Activated CD8-positive, alpha-beta memory T cell treated with anti-CD3 and anti-CD28 coated beads for 4 hours (primary cell): ENCODE measurements around the gene CRHR1.

Experiments used
- DNase-seq, 2 donors: peaks; one replicate each; pipeline ENCODE4 v3.0.0-alpha.2; 2020; ENCODE audit warnings: low read depth in 2 of 2

CRHR1 gene

DNA sequence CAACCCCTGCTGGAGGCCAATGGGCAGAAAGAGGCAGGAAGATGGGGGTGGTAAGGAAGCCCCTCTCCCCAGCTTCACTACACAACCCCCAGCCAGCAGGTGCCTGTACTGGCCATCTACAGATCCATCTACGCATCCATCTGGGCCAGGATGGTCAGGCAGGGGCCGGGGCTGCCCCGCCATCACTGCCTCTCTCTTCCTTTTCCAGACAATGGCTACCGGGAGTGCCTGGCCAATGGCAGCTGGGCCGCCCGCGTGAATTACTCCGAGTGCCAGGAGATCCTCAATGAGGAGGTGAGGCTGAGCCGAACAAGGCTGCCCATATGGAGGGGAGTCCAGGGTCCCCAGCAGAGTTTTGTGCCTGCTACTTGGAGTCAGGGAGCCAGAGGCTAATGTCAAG lies 37.0 kb downstream of the CRHR1 start:
- no peak for DNase-seq

DNA sequence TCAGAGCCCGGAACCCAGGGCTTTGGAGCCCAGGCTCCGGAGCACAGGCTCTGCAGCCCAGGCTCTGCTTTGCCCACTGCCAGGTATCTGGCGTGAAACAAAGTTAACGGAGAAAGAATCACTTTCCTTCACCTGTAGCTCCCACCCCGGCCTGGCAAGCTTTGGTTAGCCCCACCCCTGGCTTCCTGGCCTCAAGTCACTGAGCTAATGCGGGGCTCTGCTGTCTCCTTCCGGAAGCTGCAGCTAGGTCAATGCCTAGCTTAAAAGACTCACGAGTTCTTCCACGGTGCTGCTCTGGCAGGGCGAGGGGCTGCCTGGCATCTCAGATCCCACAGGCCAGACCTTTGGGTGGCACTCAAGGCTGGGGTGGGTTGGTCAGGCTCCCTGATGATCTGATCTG lies 39.5 kb downstream of the CRHR1 start:
- DNase-seq = no peak

DNA sequence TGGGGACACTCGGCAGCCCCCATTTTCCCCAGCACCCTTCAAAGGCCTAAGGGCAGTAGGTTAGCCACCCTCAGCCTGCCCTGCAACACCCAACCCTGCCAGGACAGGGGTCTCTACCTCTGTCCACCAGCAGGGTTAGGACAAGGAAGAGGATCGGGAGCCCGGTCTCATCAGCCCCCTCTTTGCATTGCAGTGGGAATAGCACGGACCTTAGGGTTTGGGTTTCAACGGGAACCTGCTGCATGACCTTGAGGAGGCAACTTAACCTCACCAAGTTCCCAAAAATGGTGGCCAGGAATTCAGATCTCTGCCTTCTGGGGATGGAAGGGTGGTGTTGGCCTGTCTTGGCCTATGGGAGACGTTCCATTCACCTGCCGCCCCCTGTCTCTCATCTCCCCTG lies 40.4 kb downstream of the CRHR1 start:
- DNase-seq = no peak

DNA sequence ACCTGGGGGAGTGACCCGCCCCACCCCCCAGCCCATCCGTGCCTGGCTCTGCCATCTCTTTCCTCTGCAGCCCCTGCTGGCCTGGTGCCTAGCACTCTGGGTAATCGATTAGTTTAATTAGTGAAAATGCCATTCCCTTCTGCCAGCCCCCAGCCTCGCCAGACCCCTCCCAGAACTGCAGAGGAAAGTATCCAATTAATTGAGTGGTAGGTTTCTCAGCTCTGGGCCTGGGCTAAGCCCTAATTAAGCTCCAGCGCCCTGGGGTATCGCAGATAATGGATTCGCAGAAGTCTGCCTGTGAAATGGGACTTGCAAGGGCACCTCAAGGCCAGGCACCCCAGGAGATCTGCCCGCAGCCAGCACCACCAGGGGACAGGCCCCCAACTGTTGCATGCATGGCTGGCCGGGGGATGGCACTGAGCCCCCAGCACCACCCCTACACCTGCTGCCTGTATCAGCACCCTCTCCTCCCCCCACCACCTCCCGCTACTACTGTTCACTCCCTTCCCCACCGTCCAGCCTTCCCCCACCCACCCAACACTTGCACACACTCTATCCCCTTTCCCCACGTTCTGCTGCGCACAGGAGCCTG lies 40.9 kb downstream of the CRHR1 start:
- no peak for DNase-seq

DNA sequence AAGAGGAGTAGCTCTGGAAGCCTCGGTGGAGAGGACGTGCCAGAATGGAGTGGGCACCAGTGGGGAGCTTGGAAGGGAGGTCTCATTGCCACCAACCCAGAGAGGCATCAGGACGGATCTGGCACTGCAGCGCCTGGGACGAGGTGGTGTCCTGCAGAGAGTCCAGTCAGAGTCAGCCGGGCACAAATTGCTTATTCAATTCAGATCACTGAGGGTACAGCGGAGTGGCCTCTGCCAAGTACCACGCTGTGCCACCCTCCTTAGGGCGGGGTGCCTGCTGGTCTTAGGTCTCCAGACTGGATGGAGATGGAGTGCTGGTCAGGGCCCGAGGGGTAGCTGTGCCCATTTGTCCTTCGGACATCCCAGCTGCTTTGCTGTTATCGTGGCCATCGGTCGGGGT lies 41.7 kb downstream of the CRHR1 start:
- DNase-seq = no peak

DNA sequence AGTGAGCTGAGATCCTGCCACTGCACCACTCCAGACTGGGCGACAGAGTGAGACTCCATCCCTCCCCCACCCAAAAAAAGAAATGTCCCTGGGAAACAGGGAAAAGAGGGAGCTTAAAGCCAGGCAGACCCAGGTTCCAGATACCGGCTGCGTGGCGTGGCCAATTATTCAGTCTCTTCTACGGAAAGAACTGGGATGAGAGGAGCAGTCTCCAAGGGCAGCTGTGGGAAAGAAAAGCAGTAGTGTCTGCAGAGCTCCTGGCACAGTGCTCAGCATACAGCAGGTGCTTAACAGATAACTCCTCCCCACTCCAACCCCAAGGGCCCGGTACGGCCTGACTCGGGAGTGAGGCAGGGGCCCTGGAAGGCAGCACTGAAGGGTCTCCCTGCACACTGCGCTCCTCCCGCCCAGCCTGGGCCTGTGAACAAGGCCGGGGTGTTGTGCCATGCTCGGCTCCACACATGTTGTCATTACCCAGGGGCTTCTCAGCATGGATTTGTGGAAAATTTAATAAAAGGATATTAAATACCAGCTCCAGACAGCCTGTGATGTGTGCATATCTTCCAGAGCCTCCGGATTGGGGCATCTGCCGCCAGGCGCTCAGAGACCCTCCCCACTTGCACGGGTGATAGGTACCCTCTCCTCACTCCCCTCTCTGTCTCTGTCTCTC lies 42.9 kb downstream of the CRHR1 start:
- DNase-seq = no peak

DNA sequence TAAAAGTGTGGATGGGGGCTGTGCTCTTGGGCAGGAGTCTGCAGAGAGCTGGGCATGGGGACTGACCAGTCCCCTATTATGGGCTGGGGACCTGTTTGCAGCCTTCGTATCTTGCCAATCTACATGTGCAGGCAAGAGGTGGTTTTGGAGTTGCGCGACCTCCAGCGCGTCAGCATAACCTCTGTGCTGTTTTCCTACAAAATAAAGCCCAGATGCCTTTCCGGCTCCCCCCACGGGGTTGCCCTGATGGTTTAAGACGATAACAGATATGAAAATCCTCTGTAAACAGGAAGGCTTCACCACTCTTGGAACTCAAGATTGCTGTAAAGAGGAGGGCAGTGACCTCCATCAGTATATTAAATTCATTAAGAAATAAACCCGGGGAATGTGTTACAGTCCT lies 44.1 kb downstream of the CRHR1 start:
- no peak for DNase-seq

DNA sequence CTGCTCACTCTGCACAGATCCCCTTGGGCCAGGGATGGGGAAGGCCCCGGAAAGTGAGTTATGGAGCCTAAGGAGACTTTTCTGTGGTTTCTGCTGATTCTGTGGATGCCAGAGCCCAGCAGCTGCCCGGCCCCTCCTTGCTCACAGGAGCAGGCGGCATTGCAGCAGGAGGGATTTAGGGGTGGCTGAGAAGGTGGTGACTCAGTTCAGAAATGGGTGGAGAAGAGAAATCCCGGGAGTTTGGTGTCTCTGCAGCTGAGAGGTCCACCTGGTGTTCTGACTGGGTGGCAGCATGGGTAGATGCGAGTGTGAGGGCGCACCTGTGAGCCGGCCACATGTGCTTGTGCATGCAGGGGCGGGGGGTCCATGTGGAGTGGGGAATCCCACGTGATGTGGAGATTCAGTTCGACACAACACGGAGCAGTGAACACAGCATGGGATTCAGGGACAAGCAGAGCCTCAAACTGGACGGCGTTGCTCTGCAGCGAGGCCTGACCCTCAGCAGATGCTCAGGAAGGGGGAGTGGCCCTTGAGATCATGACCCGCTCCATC lies 44.5 kb downstream of the CRHR1 start:
- no peak for DNase-seq

DNA sequence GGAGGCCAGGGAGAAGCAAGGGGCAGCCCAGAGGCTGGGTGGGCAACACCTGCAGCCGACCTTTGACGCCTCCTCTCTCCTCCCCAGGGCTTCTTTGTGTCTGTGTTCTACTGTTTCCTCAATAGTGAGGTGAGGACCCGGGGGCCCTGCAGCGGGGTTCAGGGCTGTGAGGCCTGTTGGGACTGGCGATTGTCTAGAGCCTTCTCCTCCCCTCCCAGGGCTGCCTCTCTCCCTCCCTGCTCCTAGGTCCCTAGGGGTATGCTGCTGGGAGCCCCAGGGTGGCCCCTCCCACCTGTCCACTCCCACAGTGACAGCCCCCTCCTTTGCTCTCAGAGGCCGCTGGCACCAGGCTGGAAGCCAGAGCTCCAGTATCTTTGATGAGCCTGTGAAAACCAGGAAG lies 49.8 kb downstream of the CRHR1 start:
- no peak for DNase-seq

DNA sequence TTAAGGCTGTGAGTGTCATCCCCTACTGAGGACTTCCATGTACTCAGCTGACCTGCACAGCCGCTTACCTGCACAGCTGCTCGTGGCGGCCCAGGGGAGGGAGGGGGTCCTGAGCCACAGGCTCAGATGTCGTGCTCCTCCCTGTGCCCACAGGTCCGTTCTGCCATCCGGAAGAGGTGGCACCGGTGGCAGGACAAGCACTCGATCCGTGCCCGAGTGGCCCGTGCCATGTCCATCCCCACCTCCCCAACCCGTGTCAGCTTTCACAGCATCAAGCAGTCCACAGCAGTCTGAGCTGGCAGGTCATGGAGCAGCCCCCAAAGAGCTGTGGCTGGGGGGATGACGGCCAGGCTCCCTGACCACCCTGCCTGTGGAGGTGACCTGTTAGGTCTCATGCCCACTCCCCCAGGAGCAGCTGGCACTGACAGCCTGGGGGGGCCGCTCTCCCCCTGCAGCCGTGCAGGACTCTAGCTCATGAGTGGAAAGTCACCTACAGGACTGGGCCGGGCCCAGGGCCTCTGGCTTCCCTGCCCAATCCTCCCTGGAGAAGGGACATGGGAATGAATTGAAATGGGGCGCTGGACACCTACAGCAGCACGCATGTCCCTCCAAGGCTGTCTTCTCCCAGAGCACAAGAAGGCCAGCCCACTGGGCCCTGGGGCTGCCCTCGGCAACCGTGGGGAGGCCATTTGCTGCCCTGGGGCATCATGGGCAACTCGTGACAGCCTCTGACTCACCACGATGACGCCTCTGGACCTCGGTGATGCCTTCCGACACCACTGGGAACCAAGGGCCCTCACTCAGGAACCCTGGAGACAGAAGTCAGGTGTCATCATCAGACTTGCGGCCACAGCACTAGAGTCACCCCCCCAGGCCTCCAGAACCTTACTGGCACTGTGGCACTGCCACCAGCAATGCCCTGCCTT lies 50.6 kb downstream of the CRHR1 start:
- DNase-seq = no peak

DNA sequence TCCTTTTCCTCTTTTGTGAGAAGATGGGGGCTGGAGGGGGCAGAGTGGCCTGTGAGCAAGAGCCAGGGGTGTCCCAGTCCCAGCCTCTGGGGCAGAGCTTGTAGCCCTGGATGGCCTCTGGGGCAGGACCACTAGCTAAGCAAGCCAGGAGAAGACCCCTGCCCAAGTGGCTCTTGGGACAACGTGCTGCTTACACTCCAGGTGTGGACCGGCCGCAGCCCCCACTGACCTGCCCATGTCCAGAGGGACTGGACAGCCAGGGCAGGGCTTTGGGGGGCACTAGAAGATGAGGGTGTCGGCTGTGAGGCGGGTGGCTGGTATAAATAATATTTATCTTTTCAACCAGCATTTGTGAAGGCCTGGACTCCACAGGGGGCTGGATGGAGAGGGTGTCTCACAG lies 51.4 kb downstream of the CRHR1 start:
- DNase-seq = no peak

DNA sequence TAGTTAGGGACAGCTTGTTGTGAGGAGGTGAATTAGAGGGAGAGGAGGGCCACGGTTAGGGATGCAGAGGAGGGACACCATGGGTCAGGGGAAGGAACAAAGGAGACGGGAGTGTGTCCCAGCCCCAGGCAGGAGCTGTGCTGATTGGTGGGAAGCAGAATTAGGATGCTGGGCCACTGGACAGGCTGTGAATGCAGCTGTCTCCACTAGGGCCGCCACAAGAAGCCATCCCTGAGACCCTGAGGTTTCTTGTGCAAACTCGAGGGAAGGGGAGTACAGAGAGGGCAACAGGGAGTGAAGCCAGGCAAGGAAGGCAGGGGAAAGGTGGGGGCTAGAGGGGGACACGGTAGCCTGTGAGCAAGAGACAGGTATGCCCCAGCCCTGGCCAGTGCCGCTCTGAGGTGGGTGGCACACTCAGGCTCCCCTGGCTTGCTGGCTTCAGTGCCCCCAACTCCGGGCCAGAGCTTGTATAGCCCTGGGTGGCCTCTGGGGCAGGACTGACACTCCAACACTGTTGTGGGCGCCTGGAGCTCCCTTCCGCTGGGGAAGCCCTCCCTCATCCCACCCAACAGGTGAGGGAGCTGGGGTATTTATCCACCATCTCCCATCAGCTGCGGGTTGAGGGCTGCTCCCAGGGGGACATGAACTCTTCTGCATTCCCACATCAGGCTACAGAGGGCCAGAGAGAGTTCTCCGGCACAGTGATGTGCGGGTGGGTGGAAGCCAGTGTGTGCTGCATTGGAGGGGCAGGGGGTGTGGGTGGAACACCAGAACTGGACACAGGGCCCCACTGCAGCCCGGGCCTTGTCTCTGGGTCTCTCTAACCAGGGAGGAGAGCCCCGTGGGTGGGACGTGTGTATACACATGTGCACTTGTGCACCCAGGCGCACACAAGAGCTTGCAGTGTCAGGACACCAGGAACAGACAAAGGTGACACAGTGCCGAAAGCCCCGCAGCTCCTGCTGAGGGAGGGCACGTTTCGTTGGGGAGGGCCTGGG lies 52.2 kb downstream of the CRHR1 start:
- no peak for DNase-seq

DNA sequence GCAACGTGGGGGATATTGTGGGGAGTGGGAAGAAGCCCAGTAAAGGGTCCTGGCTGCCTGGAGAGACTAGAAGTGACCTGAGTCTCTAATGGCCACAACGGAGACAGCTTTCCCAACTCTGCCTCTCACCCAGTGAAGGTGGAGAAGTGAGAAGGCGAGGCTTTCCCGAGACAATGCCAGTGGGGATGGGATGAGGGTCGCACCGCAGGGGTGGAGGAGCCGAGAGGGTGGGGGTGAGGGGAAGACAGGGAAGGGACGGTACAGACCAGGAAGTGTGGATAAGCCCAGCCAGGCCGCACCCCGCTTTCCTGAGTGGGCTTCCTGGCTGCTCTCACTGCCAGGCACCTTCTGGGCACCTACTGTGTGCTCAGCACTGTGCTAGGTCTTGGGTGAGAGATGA lies 53.1 kb downstream of the CRHR1 start:
- DNase-seq = no peak

DNA sequence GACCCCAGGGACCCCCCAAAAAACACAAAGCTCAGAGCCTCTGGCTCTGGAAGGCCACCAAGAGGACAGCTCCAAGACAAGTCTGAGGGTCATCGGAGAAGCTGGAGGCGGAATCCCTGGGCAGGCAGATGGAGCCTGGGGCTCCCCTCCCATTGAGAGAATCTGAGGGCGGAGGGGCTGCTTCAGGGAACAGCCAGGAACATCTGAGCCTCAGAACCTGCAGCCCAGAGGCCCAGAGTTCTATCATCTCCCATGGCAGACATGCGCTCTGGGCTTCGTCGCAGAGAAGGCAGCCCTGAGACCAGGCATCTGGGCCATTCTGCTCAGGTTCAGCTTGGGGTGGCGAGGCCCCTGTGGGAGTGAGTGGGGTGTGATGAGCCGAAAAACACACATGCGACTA lies 53.5 kb downstream of the CRHR1 start:
- DNase-seq = no peak

DNA sequence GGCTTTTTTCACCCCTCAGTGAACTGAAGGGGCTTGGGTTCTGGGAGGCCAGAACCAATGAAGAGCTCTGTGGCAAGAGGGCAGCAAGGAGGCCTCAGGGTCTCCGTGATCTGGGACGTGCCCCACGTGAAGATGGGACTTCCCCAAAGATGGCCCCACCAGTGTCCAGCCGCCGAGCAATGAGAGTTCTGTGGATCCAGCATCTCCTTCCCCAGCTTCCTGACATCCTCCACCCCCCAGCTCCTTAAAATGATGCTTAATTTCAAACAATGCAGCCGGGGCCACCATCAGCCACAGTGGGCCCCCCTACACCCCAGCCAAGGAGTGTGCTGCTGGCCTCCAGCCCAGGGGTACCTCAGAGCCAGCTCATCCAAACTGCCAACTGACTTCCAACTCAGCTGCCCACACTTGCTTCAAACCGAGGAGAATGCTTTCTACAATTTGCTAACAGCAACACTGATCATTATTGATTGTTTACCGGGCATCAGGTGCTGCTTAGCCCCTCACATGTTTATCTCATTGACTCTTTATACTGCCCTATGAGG lies 54.7 kb downstream of the CRHR1 start:
- DNase-seq = no peak

DNA sequence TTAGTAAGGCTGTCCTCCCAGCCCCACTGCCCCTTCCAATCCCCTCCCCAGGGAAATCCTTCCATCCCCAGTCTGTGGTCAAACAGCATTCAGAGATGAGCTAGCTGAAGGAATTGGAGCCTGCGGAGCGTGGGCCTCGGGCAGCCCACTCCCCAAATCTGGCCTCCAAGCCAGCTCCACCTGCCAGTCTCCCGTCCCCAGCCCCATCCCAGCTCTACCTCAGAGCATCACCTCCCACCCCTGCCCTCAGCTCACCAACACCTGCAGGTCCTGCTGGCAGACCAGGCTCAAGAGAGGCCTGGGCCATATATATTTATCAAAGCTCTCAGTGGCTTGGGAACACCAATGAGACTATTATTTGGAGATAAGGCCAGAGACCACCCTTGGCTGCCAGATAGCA lies 55.3 kb downstream of the CRHR1 start:
- no peak for DNase-seq

DNA sequence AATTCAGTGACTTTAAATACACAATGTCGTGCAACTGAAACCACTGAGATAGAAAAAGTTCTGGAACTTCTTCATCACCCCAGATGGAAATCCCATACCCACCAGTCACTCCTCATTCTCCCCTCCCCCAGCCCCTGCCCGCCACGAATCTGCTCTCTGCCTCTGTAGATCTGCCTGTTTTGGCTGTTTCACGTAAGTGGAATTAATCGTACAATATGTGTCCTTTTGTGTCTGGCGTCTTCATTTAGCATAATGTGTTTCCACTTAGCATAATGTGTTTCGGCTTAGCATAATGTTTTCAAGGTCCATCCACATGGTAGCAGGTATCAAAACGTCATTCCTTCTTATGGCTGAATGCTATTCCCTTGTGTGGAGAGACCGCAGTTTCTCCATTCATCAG lies 57.1 kb downstream of the CRHR1 start:
- DNase-seq = no peak

DNA sequence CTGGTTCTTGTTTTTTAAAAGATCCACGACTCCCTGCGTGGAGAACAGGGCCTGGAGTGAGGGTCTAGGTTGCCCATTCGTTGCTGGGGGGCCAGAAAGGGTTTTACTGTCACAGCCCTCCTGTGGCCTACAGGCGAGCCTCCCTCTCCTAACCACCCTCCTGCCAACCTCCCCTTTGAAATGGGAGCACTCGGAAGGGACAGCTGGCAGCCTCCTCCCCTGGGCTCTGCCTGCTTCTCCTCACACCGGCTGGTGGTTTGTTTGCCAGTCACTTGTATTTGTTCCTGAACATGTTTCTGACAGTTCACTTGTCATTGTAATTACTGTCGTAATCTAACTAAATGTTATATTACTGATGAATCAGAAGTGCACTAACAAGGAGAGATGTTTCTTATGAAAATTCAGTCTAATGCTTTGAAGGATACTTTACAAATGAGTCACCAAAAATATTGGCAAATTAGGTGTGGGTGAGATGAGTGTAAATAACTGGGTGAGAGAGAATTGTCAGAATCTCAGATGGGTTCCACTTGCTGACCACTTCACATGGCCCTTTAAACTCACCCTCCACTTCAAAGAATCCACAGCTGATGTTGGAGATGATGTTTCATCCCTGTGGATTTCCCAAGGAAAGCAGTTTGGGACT lies 57.9 kb downstream of the CRHR1 start:
- DNase-seq = no peak

DNA sequence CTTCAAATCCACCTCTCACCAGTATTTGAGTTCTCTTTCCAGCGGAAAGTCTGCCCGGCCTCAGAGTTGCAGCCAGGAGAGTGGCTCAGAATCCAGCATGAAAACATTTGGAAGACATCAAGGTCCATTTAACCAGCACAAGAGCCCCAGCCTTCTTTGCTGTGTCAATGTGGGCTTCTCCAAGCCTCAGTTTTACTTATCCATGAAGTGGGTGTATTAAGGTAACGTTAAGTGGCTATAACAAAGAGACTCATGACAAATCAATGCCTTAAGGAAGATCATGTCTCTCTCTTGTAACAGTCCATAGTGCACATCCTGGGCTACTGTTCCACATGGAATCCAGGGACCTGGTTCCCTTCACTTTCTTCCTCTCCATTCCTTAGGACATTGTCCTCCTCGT lies 59.6 kb downstream of the CRHR1 start:
- no peak for DNase-seq

DNA sequence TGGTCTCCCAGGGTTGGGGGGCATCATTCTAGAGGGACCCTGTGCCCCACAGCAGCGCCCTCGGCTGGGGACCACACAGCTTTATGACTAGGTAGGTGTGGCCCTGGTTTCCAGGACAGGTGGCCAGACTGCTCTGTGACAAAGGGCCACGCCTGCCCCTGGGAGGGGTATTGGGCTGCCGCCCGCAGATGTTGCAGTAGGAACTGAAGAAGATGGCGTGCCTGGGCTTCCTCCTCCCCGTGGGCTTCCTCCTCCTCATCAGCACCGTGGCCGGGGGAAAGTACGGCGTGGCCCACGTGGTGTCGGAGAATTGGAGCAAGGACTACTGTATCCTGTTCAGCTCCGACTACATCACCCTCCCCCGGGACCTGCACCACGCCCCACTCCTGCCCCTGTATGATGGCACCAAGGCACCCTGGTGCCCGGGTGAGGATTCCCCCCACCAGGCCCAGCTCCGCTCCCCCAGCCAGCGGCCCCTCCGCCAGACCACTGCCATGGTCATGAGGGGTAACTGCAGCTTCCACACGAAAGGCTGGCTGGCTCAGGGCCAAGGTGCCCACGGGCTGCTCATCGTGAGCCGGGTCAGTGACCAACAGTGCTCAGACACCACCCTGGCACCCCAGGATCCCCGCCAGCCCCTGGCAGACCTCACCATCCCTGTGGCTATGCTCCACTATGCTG lies 60.7 kb downstream of the CRHR1 start, which contains the start of gene SPPL2C:
SPPL2C (plus strand) TSS at position 187 of the 681 bp plus-strand sequence; CDS start at position 213, 26 bp downstream.
- DNase-seq = no peak
